ENCODE results near the gene RBM8A. TPM values are rescaled to one million over a fixed set of nuclear protein-coding genes. Genes with fewer than 3 reads are reported as not detected.
A peak's percentile ranks its signal among the peaks of the same experiment; 100 is the strongest.
"Not testable (repeated sequence)": the region's sequence is repeated elsewhere in the genome, so short reads cannot be mapped to it uniquely, and the experiment has no call there.

The RBM8A gene
- total RNA-seq, 4 donors from 2014 or later: 118 to 226 (median 146) TPM

GRCh38 chr1:145927916-145928643 lies 796 bp upstream of the RBM8A start:
- Histone ChIP-seq H3K4me1 (peaks cover 0 to 7% of the 10 kb centered on the region in 2 donors), H3K27me3 (no peaks in the 10 kb centered on the region), H3K36me3 (no peaks in the 10 kb centered on the region), H3K4me3 (peak overlapping the region; percentile 75 to 85), H3K27ac (peak overlapping the region; percentile 95 to 98), H3K9me3 (no peaks in the 10 kb centered on the region)
- intact Hi-C loops (cut with DNase I; ENCODE audit: low total_unique reads): no loop called here
- TF ChIP-seq POLR2A (IDR thresholded peaks at IDR 0.05) (no peak), CTCF (IDR thresholded peaks at IDR 0.05) (no peak)
- no peak for DNase-seq

- Histone ChIP-seq H3K4me3 (peak overlapping the region; percentile 75 to 85), H3K9me3 (no peaks in the 10 kb centered on the region), H3K27me3 (no peaks in the 10 kb centered on the region), H3K27ac (peak overlapping the region; percentile 95 to 98), H3K4me1 (peaks cover 0 to 7% of the 10 kb centered on the region in 2 donors), H3K36me3 (no peaks in the 10 kb centered on the region)
- intact Hi-C loops (cut with DNase I; ENCODE audit: low total_unique reads): no loop called here
- TF ChIP-seq POLR2A (IDR thresholded peaks at IDR 0.05) (no peak), CTCF (IDR thresholded peaks at IDR 0.05) (no peak)
- no peak for DNase-seq
Measured at GRCh38 chr1:145926686-145927062, 610 bp downstream of the RBM8A start.

GRCh38 chr1:145922266-145922665 lies 5.0 kb downstream of the RBM8A start:
- Histone ChIP-seq H3K4me3 (no peak overlapping the region), H3K36me3 (no peaks in the 10 kb centered on the region), H3K4me1 (peaks cover 0 to 13% of the 10 kb centered on the region in 2 donors), H3K9me3 (no peaks in the 10 kb centered on the region), H3K27ac (no peak overlapping the region), H3K27me3 (no peaks in the 10 kb centered on the region)
- no peak for TF ChIP-seq POLR2A (IDR thresholded peaks at IDR 0.05)
- TF ChIP-seq CTCF (IDR thresholded peaks at IDR 0.05): no peak
- DNase-seq: no peak
- intact Hi-C loops (cut with DNase I; ENCODE audit: low total_unique reads): no loop called here

GRCh38 chr1:145920297-145920696 lies 7.0 kb downstream of the RBM8A start:
- H3K27ac ChIP-seq; intact Hi-C loops (cut with DNase I; ENCODE audit: low total_unique reads); DNase-seq; H3K4me3 ChIP-seq; H3K9me3 ChIP-seq; H3K36me3 ChIP-seq; H3K27me3 ChIP-seq: not testable (repeated sequence)
- H3K4me1 ChIP-seq: peaks cover 0 to 12% of the 10 kb centered on the region in 2 donors

- no peaks in the 10 kb centered on the region for H3K9me3 ChIP-seq
- peak; percentile 68 to 70 for DNase-seq
- H3K27ac ChIP-seq: peak overlapping the region; percentile 88 to 92
- peak overlapping the region; percentile 67 to 86 for H3K4me3 ChIP-seq
- intact Hi-C loops (cut with DNase I; ENCODE audit: low total_unique reads): no loop called here
- H3K36me3 ChIP-seq: no peaks in the 10 kb centered on the region
- H3K4me1 ChIP-seq: peaks cover 0 to 12% of the 10 kb centered on the region in 2 donors
- H3K27me3 ChIP-seq: no peaks in the 10 kb centered on the region
- TF ChIP-seq CTCF (IDR thresholded peaks at IDR 0.05) (peak in 1 of 4 experiments; percentile 9), POLR2A (IDR thresholded peaks at IDR 0.05) (no peak)
Measured at GRCh38 chr1:145918992-145919939, 8.0 kb downstream of the RBM8A start.

All from uterus (tissue), 4 donors.